ENCODE data around the gene FOXD4L1.
"Not testable (repeated sequence)": the region's sequence is repeated elsewhere in the genome, so short reads cannot be mapped to it uniquely, and the experiment has no call there.

The FOXD4L1 gene

GRCh38 chr2:113498365-113498764, at the start of gene FOXD4L1:
Gene FOXD4L1, plus strand, starts transcription at chr2:113498665. Its CDS starts 592 bp downstream, at chr2:113499257.
- not testable (repeated sequence) for DNase-seq (ENCODE audit: insufficient read length, low spot score); FAIRE-seq

DNA sequence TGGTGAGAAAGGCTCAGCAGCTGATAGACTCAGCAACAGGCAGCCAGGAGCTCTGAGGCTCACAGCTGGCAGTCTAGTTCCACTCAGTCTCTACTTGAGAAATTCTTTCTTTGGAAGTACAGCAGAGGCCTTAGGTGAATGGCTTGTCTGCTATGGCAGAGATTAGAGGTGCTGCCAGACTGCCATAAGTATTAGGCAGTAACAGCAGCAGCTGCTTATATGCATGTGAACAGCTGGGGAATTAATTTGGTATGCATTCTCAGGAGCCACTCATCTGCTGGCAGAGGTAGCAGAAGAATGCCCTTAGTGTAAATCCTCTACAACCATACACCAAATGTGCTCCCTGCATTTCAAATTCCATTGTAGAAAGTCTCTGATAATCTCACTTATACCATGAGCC, 32.7 kb upstream of the FOXD4L1 start:
- DNase-seq (ENCODE audit: insufficient read length, low spot score); FAIRE-seq: not testable (repeated sequence)

DNA sequence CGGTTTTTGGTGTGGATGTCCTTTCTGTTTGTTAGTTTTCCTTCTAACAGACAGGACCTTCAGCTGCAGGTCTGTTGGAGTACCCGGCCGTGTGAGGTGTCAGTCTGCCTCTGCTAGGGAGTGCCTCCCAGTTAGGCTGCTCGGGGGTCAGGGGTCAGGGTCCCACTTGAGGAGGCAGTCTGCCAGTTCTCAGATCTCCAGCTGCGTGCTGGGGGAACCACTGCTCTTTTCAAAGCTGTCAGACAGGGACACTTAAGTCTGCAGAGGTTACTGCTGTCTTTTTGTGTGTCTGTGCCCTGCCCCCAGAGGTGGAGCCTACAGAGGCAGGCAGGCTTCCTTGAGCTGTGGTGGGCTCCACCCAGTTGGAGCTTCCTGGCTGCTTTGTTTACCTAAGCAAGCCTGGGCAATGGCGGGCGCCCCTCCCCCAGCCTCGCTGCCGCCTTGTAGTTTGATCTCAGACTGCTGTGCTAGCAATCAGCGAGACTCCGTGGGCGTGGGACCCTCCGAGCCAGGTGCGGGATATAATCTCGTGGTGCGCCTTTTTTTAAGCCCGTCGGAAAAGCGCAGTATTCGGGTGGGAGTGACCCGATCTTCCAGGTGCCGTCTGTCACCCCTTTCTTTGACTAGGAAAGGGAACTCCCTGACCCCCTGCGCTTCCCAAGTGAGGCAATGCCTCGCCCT, 21.6 kb upstream of the FOXD4L1 start:
- FAIRE-seq: not testable (repeated sequence)

GRCh38 chr2:113496527-113496926, 1.9 kb upstream of the FOXD4L1 start:
- not testable (repeated sequence) for FAIRE-seq; DNase-seq (ENCODE audit: insufficient read length, low spot score)

More for the DNA sequence above, 21.6 kb upstream of the FOXD4L1 start:
- DNase-seq (ENCODE audit: insufficient read length, low spot score): not testable (repeated sequence)

- not testable (repeated sequence) for DNase-seq (ENCODE audit: insufficient read length, low spot score); FAIRE-seq
These were observed 787 bp downstream of the FOXD4L1 start for GRCh38 chr2:113499019-113499885.

- DNase-seq (ENCODE audit: insufficient read length, low spot score); FAIRE-seq: not testable (repeated sequence)
These were observed 1.6 kb downstream of the FOXD4L1 start for GRCh38 chr2:113499886-113500722.

GRCh38 chr2:113500723-113501038, 2.2 kb downstream of the FOXD4L1 start:
- DNase-seq (ENCODE audit: insufficient read length, low spot score); FAIRE-seq: not testable (repeated sequence)

DNA sequence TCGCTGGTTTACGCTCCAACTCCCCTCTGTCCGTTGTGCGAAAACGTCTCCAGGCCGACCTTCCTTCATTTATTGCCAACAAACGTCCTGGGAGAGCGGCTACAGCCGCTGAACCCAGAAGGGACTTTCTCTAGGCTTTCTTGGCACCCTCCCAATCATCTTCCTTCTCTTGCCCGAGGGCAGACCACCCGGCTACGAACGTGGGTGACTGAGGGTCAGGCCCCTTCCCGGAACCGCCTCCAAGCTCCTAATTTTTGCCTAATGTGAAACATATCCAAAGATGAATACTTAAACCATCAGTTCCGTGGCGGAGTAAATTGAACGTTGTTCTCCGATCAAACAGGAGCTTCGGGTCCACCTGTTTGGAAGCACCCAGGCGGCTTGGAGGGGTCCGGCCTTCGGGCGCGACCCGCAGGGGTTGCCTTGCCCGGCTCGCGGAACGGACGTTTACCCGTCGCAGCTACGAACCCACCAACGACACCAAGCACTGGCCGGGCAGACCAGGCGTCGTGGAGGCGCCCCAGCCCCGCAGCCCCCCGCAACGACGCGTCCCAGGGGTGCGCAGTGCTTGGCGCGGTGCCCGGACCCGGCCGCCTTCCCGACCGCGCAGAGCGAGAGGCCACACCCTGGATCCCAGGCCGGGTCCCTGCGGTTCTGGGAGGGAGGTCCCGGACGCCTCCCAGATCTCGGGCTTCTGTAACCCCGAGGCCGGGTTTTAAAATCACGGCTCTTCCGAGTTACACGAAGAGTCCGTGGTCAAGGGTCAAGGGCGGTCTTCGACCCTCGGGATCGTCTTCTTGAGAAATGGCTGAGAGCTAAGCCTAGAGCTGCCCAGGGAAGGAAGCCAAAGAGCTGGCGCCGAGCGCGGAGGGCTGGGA, 4.0 kb downstream of the FOXD4L1 start:
- DNase-seq (ENCODE audit: insufficient read length, low spot score); FAIRE-seq: not testable (repeated sequence)

DNA sequence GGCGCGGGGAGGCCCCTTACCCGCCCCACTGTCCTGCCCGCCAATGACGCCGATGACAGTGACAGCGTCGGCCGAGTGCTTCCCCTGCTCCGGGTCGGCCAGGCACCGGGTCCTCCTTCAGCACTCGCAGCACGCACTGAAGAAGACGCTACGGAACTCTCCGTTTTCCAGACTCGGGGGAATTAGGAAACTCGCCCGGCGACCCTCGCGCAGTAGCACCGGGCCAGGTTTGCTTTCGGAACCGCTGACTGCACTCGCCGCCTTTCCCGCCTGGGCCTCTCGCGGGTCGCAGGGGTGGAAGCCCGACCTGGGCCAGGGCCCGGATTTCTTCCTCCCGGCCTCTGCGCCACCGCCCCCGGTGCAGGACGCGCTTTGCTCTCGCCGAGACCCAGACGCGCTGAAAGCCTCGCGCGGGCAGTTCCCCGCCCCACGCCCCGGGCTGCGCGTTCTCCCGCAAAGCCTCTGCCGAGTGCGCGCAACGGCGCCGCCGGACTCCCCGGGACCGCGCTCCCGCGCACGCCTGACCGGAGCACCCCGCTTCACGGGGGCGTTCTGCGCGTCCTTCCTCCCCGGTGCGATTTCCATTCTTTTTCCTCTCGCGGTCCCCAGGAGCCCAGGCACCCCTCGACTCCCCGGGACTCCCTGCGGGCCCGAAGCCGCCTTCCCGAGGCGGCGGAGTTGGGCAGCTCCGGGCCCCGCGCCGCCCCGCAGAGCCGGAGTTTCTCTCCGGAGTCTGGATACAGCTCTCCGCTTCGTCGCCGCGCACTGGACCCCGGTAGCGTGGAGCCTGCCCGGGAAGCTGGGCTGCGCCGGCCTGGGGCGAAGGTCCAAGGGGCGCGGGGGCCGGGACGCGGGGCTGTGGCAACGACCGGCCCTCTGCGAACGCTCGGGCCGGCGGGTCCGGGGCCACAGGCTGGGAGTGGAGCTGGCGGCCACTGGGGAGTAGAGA, 4.9 kb downstream of the FOXD4L1 start:
- FAIRE-seq; DNase-seq (ENCODE audit: insufficient read length, low spot score): not testable (repeated sequence)

DNA sequence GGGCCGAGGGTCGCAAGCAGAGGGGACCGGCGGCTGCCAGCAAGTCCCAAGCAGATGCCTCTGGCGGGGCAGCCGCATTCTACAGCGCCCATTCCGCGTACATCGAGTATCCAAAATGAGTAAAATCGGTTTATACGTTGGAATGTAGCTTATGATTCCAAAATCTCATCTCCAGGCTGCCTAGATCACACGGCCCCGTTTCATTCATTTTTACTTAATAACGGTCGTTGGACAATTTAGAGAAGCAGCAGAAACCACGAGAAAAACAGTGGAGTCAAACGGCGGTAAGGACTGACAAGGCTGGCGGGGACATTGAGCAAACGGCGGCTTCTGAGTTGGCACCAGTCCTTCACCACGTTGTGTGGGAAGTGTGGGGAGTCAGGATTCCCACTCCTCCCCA, 5.6 kb downstream of the FOXD4L1 start:
- not testable (repeated sequence) for FAIRE-seq; DNase-seq (ENCODE audit: insufficient read length, low spot score)

DNA sequence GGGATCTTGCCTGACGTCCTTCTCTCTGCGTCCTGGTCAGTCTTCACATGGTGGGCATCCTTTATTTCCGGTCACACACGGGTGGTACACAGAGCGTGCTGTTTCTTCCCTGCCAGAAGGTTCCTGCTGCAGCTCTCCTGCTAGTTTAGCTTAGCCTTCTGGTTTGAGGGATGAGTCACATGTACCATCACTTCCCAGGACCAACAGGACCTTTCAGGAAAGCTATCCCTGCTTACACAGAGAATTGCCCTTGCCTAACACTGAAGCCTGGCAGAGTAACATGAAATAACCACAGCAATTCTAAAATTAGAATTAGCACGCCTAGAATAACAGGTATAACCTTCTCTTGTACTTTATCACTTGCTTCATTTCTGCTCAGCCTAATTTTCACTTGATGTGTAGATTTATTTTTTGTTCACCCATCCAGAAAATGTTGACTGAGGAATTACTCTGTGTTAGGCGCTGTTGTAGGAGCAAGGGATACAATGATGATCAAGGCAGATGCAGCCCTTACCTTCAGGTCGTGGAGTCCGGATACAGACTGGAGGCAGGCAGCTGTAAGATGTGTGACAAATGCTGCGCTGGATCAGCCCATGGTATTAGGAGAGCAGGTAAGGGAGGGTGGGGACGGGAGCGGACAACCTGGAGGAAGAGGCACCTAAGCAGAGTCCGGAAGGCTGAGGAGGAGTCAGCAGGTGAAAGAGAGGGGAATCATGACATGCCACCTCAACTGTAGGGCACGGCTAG, 9.1 kb downstream of the FOXD4L1 start:
- not testable (repeated sequence) for FAIRE-seq; DNase-seq (ENCODE audit: insufficient read length, low spot score)

- FAIRE-seq; DNase-seq (ENCODE audit: insufficient read length, low spot score): not testable (repeated sequence)
These were observed 9.7 kb downstream of the FOXD4L1 start for GRCh38 chr2:113508187-113508586.

DNA sequence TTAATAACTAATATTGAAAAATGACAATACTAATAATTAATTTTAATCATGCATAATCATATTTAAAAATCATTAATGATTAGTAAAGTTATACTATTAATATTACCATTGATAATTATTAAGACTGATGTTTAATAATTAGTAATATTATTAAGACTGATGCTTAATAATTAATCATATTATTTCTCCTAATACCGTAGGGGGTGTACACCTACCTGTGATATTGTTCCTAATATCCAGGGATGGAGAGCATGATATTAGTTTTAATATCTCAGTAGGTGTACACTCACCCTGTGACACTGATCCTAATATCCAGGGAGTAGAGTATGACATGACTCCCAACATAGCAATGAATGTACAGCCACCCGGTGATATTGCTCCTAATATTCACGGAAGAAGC, 12.4 kb downstream of the FOXD4L1 start:
- DNase-seq (ENCODE audit: insufficient read length, low spot score); FAIRE-seq: not testable (repeated sequence)

DNA sequence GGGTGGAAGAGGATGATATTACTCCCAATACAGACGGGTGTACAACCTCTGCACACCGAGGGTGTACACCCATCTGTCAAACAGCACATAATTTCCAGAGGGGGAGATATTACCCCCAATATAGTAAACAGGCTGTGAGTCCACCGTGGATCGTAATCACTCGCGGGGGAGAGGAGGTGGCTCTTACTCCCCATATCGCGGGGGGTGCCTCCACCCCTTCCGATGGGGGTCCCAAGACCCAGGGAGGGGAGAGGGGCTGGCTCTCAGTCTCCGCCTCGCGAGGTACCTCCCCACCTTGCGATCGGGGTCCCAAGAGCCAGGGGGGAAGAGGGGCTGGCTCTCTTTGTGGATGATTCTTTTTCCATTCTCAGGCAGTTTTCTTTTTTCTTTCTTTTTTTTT, 13.4 kb downstream of the FOXD4L1 start:
- FAIRE-seq; DNase-seq (ENCODE audit: insufficient read length, low spot score): not testable (repeated sequence)

GRCh38 chr2:113515457-113515856, 17.0 kb downstream of the FOXD4L1 start:
- FAIRE-seq; DNase-seq (ENCODE audit: insufficient read length, low spot score): not testable (repeated sequence)

GRCh38 chr2:113515995-113516394, 17.5 kb downstream of the FOXD4L1 start:
- FAIRE-seq; DNase-seq (ENCODE audit: insufficient read length, low spot score): not testable (repeated sequence)

- not testable (repeated sequence) for FAIRE-seq; DNase-seq (ENCODE audit: insufficient read length, low spot score)
These were observed 18.6 kb downstream of the FOXD4L1 start for GRCh38 chr2:113517025-113517424.

GRCh38 chr2:113520837-113521236, 22.4 kb downstream of the FOXD4L1 start:
- FAIRE-seq; DNase-seq (ENCODE audit: insufficient read length, low spot score): not testable (repeated sequence)
